DND-41 (cell line): ENCODE data around the gene THOC5.
"Not testable (repeated sequence)": the region's sequence is repeated elsewhere in the genome, so short reads cannot be mapped to it uniquely, and the experiment has no call there.

Experiments used
- ATAC-seq: fragments of 200-7000 bp; cut with Tn5 transposase; 3 replicates; pipeline ENCODE4 v1.9.1; 2021; ENCODE audit warnings: low read depth; ENCODE audit not compliant: insufficient read depth
- DNase-seq: peaks from one replicate; pipeline ENCODE4 v3.0.0-alpha.2; 2020
- H2AFZ ChIP-seq: 2 replicates; pipeline ENCODE4 v1.6.0; 2012; ENCODE audit warnings: low read depth, low read length
- H3K27ac ChIP-seq: 2 replicates; pipeline ENCODE4 v1.5.1; 2012; ENCODE audit warnings: low read length, inconsistent platforms
- H3K27me3 ChIP-seq: fragments of 200-600 bp; sonication (generic); 2 replicates; pipeline ENCODE4 v1.6.0; 2012; ENCODE audit warnings: low read length, mild to moderate bottlenecking, inconsistent platforms; ENCODE audit not compliant: insufficient read depth, poor library complexity
- H3K36me3 ChIP-seq: 2 replicates; pipeline ENCODE4 v1.5.1; 2012; ENCODE audit warnings: low read length, inconsistent platforms; ENCODE audit not compliant: insufficient read depth
- H3K4me1 ChIP-seq: 2 replicates; pipeline ENCODE4 v1.5.1; 2012; ENCODE audit warnings: mild to moderate bottlenecking, low read length; ENCODE audit not compliant: insufficient read depth
- H3K4me2 ChIP-seq: 2 replicates; pipeline ENCODE4 v1.6.0; 2012; ENCODE audit warnings: mild to moderate bottlenecking, moderate library complexity, low read length, inconsistent platforms; ENCODE audit not compliant: insufficient read depth
- H3K4me3 ChIP-seq, 2 experiments: fragments of 200-600 bp in 1 of 2; shearing (Covaris generic) in 1 of 2; 2 replicates each; pipeline ENCODE4 v1.5.1; 2012 to 2016; ENCODE audit warnings: inconsistent platforms in 2 of 2, low read length in 2 of 2, mild to moderate bottlenecking in 2 of 2, low read depth in 1 of 2, moderate library complexity in 1 of 2
- H3K79me2 ChIP-seq: 2 replicates; pipeline ENCODE4 v1.6.0; 2012; ENCODE audit warnings: low read length, inconsistent platforms; ENCODE audit not compliant: insufficient read depth
- H3K9ac ChIP-seq: 2 replicates; pipeline ENCODE4 v1.6.0; 2012; ENCODE audit warnings: low read depth, mild to moderate bottlenecking, inconsistent platforms, low read length, moderate library complexity
- H3K9me3 ChIP-seq: 2 replicates; pipeline ENCODE4 v1.5.1; 2012; ENCODE audit warnings: low read length, moderate library complexity, mild to moderate bottlenecking, inconsistent platforms; ENCODE audit not compliant: insufficient read depth, severe bottlenecking
- H4K20me1 ChIP-seq: 2 replicates; pipeline ENCODE4 v1.6.0; 2012; ENCODE audit warnings: low read length; ENCODE audit not compliant: insufficient read depth
- EZH2 ChIP-seq: IDR thresholded peaks from 3 replicates; pipeline ENCODE4 v1.6.1; 2012; ENCODE audit warnings: borderline replicate concordance, low read depth, mild to moderate bottlenecking, moderate library complexity, low read length, inconsistent platforms; ENCODE audit not compliant: severe bottlenecking
- TF ChIP-seq, protein P1 (sequence below): IDR thresholded peaks from 2 replicates; pipeline ENCODE4 v1.5.1; 2012; ENCODE audit warnings: borderline replicate concordance, low read length, moderate library complexity, mild to moderate bottlenecking; ENCODE audit not compliant: poor library complexity, severe bottlenecking; ENCODE audit errors: extremely low read depth

Gene THOC5

DNA sequence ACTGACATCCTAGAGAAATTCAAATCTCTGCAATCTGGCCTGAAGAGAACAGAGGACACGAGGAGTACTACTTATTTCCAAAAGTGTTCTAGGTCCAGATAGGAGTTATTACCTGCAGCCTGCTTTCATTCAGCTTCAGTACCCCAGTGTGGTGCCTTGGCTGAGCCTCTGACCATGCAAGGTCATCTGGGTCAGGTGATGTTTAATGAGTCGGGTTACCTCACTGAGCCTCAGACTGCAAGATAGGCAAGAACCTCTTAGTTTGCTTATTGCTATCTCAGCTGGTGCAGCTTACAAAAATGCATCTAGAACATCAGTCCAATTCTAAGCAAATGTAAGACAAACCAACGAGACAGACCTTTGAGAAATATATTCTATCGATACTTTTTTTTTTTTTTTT is 40.4 kb upstream of the THOC5 start:
- H3K27ac ChIP-seq: no peak overlapping the region

DNA sequence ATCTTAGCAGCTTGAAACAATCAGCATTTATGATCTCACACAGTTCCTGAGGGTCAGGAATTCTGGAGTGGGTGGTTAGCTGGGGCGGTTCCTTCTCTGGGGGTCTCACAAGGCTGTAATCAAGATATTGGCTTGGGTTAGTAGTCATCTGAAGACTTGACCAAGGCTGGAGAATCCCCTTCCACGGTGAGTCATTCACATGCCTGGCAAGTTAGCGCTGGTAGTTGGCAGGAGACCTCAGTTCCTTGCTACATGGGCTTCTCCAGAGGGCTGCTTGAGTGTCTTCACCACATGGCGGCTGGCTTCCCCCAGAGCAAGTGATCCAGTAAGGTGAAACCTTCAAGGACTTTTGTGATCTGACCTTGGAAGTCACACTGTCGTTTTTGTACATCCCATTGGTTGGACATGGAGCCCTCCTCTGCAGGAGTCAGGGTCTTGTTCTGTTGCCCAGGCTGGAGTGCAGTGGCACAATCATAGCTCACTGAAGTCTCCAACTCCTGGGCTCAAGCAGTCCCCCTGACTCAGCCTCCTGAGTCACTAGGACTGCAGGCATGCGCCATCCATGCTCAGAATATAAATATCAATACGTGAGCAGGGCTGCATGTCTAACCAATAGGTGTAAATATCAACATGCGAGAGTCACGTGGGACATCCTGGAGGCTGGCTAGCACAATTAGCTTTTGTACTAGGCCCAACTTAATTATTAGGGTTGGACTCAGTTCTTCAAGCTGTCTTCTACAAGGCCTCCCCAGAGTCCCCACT is 34.6 kb upstream of the THOC5 start:
- Histone ChIP-seq H3K9me3 (no peaks in the 10 kb centered on the region), H3K27me3 (no peaks in the 10 kb centered on the region), H3K4me1 (peaks cover 6% of the 10 kb centered on the region), H2AFZ (no peak overlapping the region), H3K36me3 (no peaks in the 10 kb centered on the region), H3K4me3 (no peak overlapping the region), H3K9ac (no peak overlapping the region), H3K4me2 (no peak overlapping the region), H3K79me2 (no peaks in the 10 kb centered on the region), H3K27ac (no peak overlapping the region), H4K20me1 (no peaks in the 10 kb centered on the region)
- TF ChIP-seq, protein P1, sequence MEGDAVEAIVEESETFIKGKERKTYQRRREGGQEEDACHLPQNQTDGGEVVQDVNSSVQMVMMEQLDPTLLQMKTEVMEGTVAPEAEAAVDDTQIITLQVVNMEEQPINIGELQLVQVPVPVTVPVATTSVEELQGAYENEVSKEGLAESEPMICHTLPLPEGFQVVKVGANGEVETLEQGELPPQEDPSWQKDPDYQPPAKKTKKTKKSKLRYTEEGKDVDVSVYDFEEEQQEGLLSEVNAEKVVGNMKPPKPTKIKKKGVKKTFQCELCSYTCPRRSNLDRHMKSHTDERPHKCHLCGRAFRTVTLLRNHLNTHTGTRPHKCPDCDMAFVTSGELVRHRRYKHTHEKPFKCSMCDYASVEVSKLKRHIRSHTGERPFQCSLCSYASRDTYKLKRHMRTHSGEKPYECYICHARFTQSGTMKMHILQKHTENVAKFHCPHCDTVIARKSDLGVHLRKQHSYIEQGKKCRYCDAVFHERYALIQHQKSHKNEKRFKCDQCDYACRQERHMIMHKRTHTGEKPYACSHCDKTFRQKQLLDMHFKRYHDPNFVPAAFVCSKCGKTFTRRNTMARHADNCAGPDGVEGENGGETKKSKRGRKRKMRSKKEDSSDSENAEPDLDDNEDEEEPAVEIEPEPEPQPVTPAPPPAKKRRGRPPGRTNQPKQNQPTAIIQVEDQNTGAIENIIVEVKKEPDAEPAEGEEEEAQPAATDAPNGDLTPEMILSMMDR: no peak
- TF ChIP-seq EZH2: no peak
- ATAC-seq (no peak), DNase-seq (no peak)

More for the DNA sequence above, 40.4 kb upstream of the THOC5 start:
- Histone ChIP-seq H3K4me1 (peaks cover 5% of the 10 kb centered on the region; the same call in 1 of the 2 replicates), H3K79me2 (no peaks in the 10 kb centered on the region), H2AFZ (no peak overlapping the region), H3K4me2 (no peak overlapping the region), H3K4me3 (no peak overlapping the region), H3K36me3 (no peaks in the 10 kb centered on the region), H4K20me1 (no peaks in the 10 kb centered on the region), H3K9ac (no peak overlapping the region), H3K9me3 (no peaks in the 10 kb centered on the region), H3K27me3 (no peaks in the 10 kb centered on the region)
- DNase-seq: no peak
- no peak for ATAC-seq
- TF ChIP-seq, protein P1: no peak
- TF ChIP-seq EZH2: no peak

DNA sequence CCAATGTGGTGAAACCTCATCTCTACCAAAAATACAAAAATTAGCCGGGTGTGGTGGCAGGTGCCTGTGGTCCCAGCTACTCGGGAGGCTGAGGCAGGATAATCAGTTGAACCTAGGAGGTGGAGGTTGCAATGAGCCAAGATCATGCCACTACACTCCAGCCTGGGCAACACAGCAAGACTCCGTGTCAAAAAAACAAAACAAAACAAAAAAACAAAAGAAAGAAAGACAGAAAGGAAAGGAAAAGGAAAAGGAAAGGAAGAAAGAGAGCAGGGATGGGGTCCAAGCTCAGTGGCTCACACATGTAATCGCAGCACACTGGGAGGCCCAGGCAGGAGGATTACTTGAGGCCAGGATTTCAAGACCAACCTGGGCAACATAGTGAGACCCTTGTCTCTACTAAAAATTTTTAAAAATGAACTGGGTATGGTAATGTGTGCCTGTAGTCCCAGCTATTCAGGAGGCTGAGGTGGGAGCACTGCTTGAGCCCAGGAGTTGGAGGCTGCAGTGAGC is 32.7 kb upstream of the THOC5 start:
- H2AFZ ChIP-seq, H3K36me3 ChIP-seq, H3K4me2 ChIP-seq, H3K9me3 ChIP-seq, H3K27me3 ChIP-seq, ATAC-seq, DNase-seq, H3K4me3 ChIP-seq, H3K9ac ChIP-seq, H3K27ac ChIP-seq, H4K20me1 ChIP-seq, H3K79me2 ChIP-seq: not testable (repeated sequence)
- H3K4me1 ChIP-seq: peaks cover 24% of the 10 kb centered on the region

DNA sequence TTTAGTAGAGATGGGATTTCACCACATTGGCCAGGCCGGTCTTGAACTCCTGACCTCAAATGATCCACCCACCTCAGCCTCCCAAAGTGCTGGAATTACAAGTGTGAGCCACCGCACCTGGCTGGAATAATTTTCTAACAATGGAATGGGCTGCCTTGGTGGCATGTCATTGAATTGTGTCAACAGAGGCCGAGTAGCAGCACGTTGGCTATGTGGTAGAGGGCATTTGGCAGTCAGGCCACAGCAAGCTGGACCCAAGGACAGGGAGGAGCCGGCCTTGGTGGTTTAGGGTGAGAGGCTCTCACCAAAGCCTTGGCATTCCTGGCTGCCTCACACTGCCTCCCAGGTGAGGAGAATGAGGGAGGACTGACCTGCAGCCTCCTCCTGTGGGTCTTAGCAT is 31.4 kb upstream of the THOC5 start:
- ATAC-seq (no peak), DNase-seq (no peak)
- Histone ChIP-seq H3K9ac (no peak overlapping the region), H3K27ac (no peak overlapping the region), H3K27me3 (no peaks in the 10 kb centered on the region), H3K79me2 (peaks cover 9% of the 10 kb centered on the region), H3K9me3 (no peaks in the 10 kb centered on the region), H2AFZ (no peak overlapping the region), H3K36me3 (no peaks in the 10 kb centered on the region), H4K20me1 (no peaks in the 10 kb centered on the region), H3K4me2 (no peak overlapping the region), H3K4me1 (peaks cover 26% of the 10 kb centered on the region), H3K4me3 (no peak overlapping the region)
- TF ChIP-seq, protein P1: no peak
- no peak for TF ChIP-seq EZH2
